ENCODE data around the gene CDC42SE2. TPM values are rescaled to one million over a fixed set of nuclear protein-coding genes. Genes with fewer than 3 reads are reported as not detected.
"Not testable (repeated sequence)": the region's sequence is repeated elsewhere in the genome, so short reads cannot be mapped to it uniquely, and the experiment has no call there.

The CDC42SE2 gene
- total RNA-seq, 6 experiments from 2014 or later = 10.3 to 19.8 (median 15.0) TPM

DNA sequence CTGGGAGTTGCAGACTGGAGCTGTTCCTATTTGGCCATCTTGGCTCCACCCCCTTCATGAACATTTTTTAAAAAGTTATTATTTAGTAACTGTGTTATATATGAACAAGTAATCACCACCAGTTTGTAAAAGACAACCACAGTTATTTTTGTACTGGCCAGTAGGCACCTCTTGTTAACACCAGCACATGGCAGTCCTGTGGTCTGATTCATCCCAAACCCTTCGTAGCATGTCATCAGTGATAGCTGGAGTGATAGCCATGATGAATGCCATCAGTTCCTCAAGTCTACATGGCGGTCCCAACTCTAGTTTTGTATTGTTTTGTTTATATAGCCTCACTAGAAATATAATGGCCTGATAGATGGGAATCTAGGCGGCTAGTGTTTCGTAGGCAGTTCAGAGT is 74.2 kb downstream of the CDC42SE2 start:
- 100% methylated on average over 2 of the region's 4 CpGs for WGBS (ENCODE audit: insufficient coverage, low coverage, low lambda C conversion rate, missing lambda C conversion rate)
- no peaks in the 10 kb centered on the region for H3K9me3 ChIP-seq
- TF ChIP-seq, protein P1, sequence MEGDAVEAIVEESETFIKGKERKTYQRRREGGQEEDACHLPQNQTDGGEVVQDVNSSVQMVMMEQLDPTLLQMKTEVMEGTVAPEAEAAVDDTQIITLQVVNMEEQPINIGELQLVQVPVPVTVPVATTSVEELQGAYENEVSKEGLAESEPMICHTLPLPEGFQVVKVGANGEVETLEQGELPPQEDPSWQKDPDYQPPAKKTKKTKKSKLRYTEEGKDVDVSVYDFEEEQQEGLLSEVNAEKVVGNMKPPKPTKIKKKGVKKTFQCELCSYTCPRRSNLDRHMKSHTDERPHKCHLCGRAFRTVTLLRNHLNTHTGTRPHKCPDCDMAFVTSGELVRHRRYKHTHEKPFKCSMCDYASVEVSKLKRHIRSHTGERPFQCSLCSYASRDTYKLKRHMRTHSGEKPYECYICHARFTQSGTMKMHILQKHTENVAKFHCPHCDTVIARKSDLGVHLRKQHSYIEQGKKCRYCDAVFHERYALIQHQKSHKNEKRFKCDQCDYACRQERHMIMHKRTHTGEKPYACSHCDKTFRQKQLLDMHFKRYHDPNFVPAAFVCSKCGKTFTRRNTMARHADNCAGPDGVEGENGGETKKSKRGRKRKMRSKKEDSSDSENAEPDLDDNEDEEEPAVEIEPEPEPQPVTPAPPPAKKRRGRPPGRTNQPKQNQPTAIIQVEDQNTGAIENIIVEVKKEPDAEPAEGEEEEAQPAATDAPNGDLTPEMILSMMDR (IDR thresholded peaks at IDR 0.05) = no peak
- TF ChIP-seq POLR2A (IDR thresholded peaks at IDR 0.05) = no peak
- ATAC-seq (no peak), DNase-seq (no peak)
- H3K4me3 ChIP-seq = no peak overlapping the region
- intact Hi-C loops (cut with DNase I) = no loop called here
- H3K4me1 ChIP-seq = no peaks in the 10 kb centered on the region
- H3K27me3 ChIP-seq = no peaks in the 10 kb centered on the region
- H3K36me3 ChIP-seq = no peaks in the 10 kb centered on the region
- H3K27ac ChIP-seq = no peak overlapping the region

DNA sequence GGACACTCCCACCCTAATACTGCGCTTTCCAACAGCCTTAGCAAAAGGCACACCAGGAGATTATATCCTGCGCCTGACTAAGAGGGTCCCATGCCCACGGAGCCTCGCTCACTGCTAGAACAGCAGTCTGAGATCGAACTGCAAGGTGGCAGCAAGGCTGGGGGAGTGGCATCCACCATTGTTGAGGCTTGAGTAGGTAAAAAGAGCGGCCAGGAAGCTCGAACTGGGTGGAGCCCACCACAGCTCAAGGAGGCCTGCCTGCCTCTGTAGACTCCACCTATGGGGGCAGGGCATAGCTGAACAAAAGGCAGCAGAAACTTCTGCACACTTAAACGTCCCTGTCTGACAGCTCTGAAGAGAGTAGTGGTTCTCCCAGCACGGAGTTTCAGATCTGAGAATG is 80.4 kb downstream of the CDC42SE2 start:
- WGBS (ENCODE audit: insufficient coverage, low coverage, low lambda C conversion rate, missing lambda C conversion rate) = 81% methylated on average over 3 of the region's 9 CpGs
- intact Hi-C loops (cut with DNase I); H3K4me1 ChIP-seq; DNase-seq; H3K36me3 ChIP-seq; ATAC-seq; H3K27me3 ChIP-seq; H3K4me3 ChIP-seq; H3K27ac ChIP-seq; H3K9me3 ChIP-seq: not testable (repeated sequence)

DNA sequence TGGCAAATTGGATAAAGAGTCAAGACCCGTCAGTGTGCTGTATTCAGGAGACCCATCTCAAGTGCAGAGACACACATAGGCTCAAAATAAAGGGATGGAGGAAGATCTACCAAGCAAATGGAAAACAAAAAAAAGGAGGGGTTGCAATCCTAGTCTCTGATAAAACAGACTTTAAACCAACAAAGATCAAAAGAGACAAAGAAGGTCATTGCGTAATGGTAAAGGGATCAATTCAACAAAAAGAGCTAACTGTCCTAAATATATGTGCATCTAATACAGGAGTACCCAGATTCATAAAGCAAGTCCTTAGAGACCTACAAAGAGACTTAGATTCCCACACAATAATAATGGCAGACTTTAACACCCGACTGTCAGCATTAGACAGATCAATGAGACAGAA is 82.4 kb downstream of the CDC42SE2 start:
- H3K4me3 ChIP-seq; DNase-seq; intact Hi-C loops (cut with DNase I); ATAC-seq; H3K36me3 ChIP-seq; H3K4me1 ChIP-seq; H3K9me3 ChIP-seq; H3K27me3 ChIP-seq; H3K27ac ChIP-seq: not testable (repeated sequence)
- WGBS (ENCODE audit: insufficient coverage, low coverage, low lambda C conversion rate, missing lambda C conversion rate) = 90% methylated on average over 3 of the region's 3 CpGs

GRCh38 chr5:131353991-131354390 is 90.1 kb downstream of the CDC42SE2 start:
- Histone ChIP-seq H3K27ac (no peak overlapping the region), H3K36me3 (no peaks in the 10 kb centered on the region), H3K4me1 (no peaks in the 10 kb centered on the region), H3K9me3 (no peaks in the 10 kb centered on the region), H3K4me3 (no peak overlapping the region), H3K27me3 (no peaks in the 10 kb centered on the region)
- ATAC-seq = no peak
- DNase-seq = no peak
- TF ChIP-seq, protein P1 (IDR thresholded peaks at IDR 0.05) = no peak
- TF ChIP-seq POLR2A (IDR thresholded peaks at IDR 0.05) = no peak
- WGBS (ENCODE audit: insufficient coverage, low coverage, low lambda C conversion rate, missing lambda C conversion rate) = 77% methylated on average over 3 of the region's 3 CpGs
- intact Hi-C loops (cut with DNase I) = no loop called here

GRCh38 chr5:131355971-131356528 is 92.2 kb downstream of the CDC42SE2 start:
- 67% methylated on average over 1 of the region's 1 CpG for WGBS (ENCODE audit: insufficient coverage, low coverage, low lambda C conversion rate, missing lambda C conversion rate)
- no peaks in the 10 kb centered on the region for H3K9me3 ChIP-seq
- ATAC-seq (no peak), DNase-seq (no peak)
- H3K4me3 ChIP-seq = no peak overlapping the region
- no peak overlapping the region for H3K27ac ChIP-seq
- TF ChIP-seq POLR2A (IDR thresholded peaks at IDR 0.05) = no peak
- TF ChIP-seq, protein P1 (IDR thresholded peaks at IDR 0.05) = no peak
- intact Hi-C loops (cut with DNase I) = no loop called here
- peaks cover 0 to 9% (median 3%) of the 10 kb centered on the region in 4 donors for H3K36me3 ChIP-seq
- no peaks in the 10 kb centered on the region for H3K27me3 ChIP-seq
- H3K4me1 ChIP-seq = no peaks in the 10 kb centered on the region

DNA sequence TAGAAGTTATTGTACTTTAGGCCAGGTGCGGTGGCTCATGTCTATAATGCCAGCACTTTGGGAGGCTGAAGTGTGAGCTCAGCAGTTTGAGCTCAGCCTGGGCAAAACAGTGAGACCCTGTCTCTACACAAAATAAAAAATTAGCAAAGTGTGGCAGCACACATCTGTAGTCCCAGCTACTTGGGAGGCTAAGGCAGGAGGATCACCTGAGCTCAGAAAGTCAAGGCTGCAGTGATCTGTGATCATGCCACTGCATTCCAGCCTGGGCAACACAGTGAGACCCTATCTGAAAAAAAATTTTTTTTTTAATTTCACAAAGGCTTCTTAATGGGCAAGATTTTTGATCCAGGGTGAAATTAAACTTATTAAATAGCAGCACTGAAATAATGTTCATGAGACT is 92.8 kb downstream of the CDC42SE2 start:
- peaks cover 0 to 9% (median 3%) of the 10 kb centered on the region in 4 donors for H3K36me3 ChIP-seq
- no peaks in the 10 kb centered on the region for H3K9me3 ChIP-seq
- TF ChIP-seq, protein P1 (IDR thresholded peaks at IDR 0.05) = no peak
- ATAC-seq (no peak), DNase-seq (no peak)
- H3K4me1 ChIP-seq = no peaks in the 10 kb centered on the region
- no peak overlapping the region for H3K27ac ChIP-seq
- no peaks in the 10 kb centered on the region for H3K27me3 ChIP-seq
- intact Hi-C loops (cut with DNase I) = no loop called here
- WGBS (ENCODE audit: insufficient coverage, low coverage, low lambda C conversion rate, missing lambda C conversion rate) = 94% methylated on average over 1 of the region's 1 CpG
- no peak overlapping the region for H3K4me3 ChIP-seq

Measured in right lobe of liver (tissue), 6 donors.